ENCODE measurements around the gene LAX1. TPM values are rescaled to one million over a fixed set of nuclear protein-coding genes. Genes with fewer than 3 reads are reported as not detected.
"Not testable (repeated sequence)": the region's sequence is repeated elsewhere in the genome, so short reads cannot be mapped to it uniquely, and the experiment has no call there.

The LAX1 gene
- total RNA-seq, 1 donor from 2014 or later, result 3.0 TPM

DNA sequence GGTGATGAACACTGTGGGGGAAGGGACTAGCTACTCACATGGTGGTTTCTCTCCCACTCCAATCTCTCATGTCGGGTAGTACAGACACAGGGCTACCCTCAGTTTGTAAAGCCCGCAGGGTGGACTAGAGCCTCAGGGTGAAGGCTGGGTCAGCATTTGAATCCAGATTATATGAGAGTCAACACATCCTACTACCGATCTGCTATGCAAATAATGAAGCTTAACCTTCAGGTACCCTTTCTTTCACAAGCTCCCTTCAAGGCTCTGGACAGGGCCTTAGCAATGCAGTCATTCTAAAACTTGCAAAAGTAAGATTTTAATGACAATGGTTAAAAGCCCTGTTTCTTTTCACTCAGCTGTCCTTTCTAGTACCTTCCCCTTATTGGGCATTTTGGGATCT lies 25.0 kb downstream of the LAX1 start:
- H3K27ac ChIP-seq, result no peak overlapping the region
- intact Hi-C loops (cut with DNase I), result no loop called here
- ATAC-seq, result no peak

DNA sequence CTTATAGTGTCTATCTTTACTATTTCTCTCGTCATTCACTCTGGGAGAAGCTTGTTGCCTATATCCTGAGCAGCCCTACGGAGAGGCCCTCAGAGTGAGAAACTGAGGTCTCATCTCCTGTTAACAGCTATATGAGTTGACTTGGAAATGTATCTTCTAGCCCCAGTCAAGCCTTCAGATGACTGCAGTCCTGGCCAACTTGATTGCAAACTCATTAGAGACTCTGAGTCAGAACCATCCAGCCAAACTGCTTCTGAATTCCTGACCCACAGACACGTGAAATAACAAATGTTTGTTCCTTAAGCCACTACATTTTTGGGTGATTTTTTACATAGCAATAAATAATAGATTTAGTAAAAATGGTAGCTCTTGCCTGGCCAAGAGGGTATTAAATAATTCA lies 26.5 kb downstream of the LAX1 start:
- Histone ChIP-seq H3K4me3 (no peak overlapping the region), H3K27ac (no peak overlapping the region), H3K4me1 (peaks cover 2% of the 10 kb centered on the region), H3K36me3 (no peaks in the 10 kb centered on the region), H3K9me3 (no peaks in the 10 kb centered on the region), H3K27me3 (ENCODE audit: low read depth) (no peaks in the 10 kb centered on the region)
- DNase-seq, result no peak
- no peak for ATAC-seq
- intact Hi-C loops (cut with DNase I), result no loop called here
- no peak for TF ChIP-seq CTCF (IDR thresholded peaks at IDR 0.05)

More for the DNA sequence above, 25.0 kb downstream of the LAX1 start:
- Histone ChIP-seq H3K4me1 (no peaks in the 10 kb centered on the region), H3K36me3 (no peaks in the 10 kb centered on the region), H3K27me3 (ENCODE audit: low read depth) (no peaks in the 10 kb centered on the region), H3K9me3 (no peaks in the 10 kb centered on the region), H3K4me3 (no peak overlapping the region)
- no peak for TF ChIP-seq CTCF (IDR thresholded peaks at IDR 0.05)
- DNase-seq, result no peak

DNA sequence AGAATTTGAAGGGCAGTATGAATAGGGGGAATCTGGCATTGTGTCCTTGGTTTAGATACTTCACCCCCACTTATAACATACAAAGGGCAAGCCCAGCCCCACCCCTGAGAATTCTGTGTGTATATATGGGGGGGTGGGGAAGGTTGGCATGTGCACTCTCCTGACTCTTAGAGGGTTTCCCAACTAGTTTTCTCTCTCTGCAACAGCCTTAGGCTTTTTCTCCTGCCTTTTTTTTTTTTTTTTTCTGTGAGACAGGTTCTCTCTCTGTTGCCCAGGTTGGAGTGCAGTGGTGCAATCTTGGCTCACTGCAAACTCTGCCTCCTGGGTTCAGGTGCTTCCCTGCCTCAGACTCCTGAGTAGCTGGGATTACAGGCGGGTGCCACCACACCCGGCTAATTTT lies 27.5 kb downstream of the LAX1 start:
- H3K36me3 ChIP-seq, result no peaks in the 10 kb centered on the region
- no peak overlapping the region for H3K4me3 ChIP-seq
- no peaks in the 10 kb centered on the region for H3K9me3 ChIP-seq
- DNase-seq, result no peak
- no peak overlapping the region for H3K27ac ChIP-seq
- no peaks in the 10 kb centered on the region for H3K27me3 ChIP-seq (ENCODE audit: low read depth)
- ATAC-seq, result no peak
- no peak for TF ChIP-seq CTCF (IDR thresholded peaks at IDR 0.05)
- intact Hi-C loops (cut with DNase I), result no loop called here
- peaks cover 11% of the 10 kb centered on the region for H3K4me1 ChIP-seq

DNA sequence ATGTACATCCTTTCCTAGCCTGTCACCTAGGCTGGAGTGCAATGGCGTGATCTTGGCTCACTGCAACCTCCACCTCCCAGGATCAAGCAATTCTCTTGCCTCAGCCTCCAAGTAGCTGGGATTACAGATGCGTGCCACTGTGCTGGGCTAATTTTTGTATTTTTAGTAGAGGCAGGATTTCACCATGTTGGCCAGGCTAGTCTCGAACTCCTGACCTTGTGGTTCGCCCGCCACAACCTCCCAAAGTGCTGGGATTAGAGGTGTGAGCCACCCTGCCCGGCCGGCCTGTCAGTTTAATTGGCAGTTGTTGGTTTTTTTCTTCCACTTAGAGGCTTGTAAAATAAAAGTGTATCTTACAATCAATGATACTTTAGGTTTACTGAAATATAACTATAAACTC lies 28.6 kb downstream of the LAX1 start:
- ATAC-seq; DNase-seq; H3K27me3 ChIP-seq (ENCODE audit: low read depth); intact Hi-C loops (cut with DNase I); H3K36me3 ChIP-seq; H3K27ac ChIP-seq; H3K9me3 ChIP-seq; H3K4me3 ChIP-seq: not testable (repeated sequence)
- H3K4me1 ChIP-seq, result peaks cover 22% of the 10 kb centered on the region

- peak overlapping the region; percentile 89 for H3K27ac ChIP-seq
- intact Hi-C loops (cut with DNase I), result no loop called here
- peak overlapping the region; percentile 79 for H3K4me3 ChIP-seq
- no peaks in the 10 kb centered on the region for H3K27me3 ChIP-seq (ENCODE audit: low read depth)
- no peak for DNase-seq
- ATAC-seq, result no peak
- TF ChIP-seq CTCF (IDR thresholded peaks at IDR 0.05), result no peak
- H3K36me3 ChIP-seq, result peaks cover 16% of the 10 kb centered on the region
- peaks cover 36% of the 10 kb centered on the region for H3K4me1 ChIP-seq
- H3K9me3 ChIP-seq, result no peaks in the 10 kb centered on the region
These were observed 29.9 kb downstream of the LAX1 start for GRCh38 chr1:203794764-203795440.

DNA sequence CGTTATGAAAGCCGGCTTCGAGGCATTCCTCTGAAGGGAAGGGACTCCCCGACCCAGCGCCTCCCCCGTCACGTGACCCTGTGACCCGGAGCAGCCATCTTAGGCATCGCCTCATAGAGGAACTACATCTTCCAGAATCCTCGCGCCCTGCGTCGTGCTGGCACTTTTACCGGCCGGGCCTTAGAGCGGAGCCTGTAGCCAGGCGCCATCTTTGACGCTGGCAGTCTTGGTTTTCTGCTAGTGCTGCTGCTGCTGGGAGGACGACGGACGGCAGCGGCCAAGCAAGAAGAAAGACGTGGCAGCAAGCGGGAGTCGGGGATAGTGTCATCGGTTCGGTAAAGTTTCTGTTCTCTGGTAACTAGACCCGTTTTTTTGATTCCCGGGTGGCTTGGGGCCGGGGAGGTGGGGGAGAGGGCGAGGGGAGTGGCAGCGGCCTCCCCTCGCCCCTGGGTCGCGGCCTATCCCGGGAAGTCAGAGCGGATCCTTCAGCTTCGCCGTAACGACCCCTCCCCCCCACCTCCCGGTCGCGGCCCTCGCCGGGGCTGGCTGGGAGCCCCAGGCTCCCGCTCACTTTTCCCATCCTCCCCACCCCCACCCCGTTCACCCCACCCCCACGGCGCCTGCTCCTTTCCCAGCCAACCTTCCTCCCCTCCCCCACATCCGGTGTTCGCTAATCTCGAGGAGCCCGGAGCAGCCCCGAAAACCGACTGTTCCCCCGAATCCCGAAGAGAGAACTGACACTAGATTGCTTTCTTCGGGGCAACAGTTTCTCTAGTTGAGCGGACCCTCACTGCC lies 30.7 kb downstream of the LAX1 start, which contains the start of the genes ZBED6 and ZC3H11A:
Gene ZBED6 (plus strand): TSS at position 183 of the 795 bp plus-strand sequence. CDS start 1,900 bp downstream, outside the sequence.
Gene ZC3H11A (plus strand): TSS at position 183 of the 795 bp plus-strand sequence. CDS start 21,448 bp downstream, outside the sequence.
- Histone ChIP-seq H3K4me3 (peak within 1 kb of the TSS; percentile 79), H3K27me3 (ENCODE audit: low read depth) (no peaks in the 10 kb centered on the region), H3K9me3 (no peaks in the 10 kb centered on the region), H3K27ac (peak within 1 kb of the TSS; percentile 89), H3K4me1 (peaks cover 43% of the 10 kb centered on the region), H3K36me3 (peaks cover 16% of the 10 kb centered on the region)
- intact Hi-C loops (cut with DNase I), result no loop called here
- ATAC-seq (peak; percentile 99), DNase-seq (peak; percentile 100)
- TF ChIP-seq CTCF (IDR thresholded peaks at IDR 0.05), result no peak

Measured in lower lobe of right lung (tissue), 2 donors.